Smooth muscle cell (in vitro differentiated cells): ENCODE results near the gene SAMD4A. TPM values are rescaled to one million over a fixed set of nuclear protein-coding genes. Genes with fewer than 3 reads are reported as not detected.

Source experiments
- DNase-seq: peaks from one replicate; lab custom pipeline; 2025; ENCODE audit not compliant: unreplicated experiment; lab: John Stamatoyannopoulos, UW
- H2AFZ ChIP-seq: fragments of 200-600 bp; sonication (generic); 2 replicates; pipeline ENCODE4 v1.6.0; 2016; ENCODE audit warnings: antibody characterized with exemption, low read depth, mild to moderate bottlenecking
- H3F3A ChIP-seq: fragments of 200-600 bp; sonication (generic); 2 replicates; pipeline ENCODE4 v1.6.0; 2017; ENCODE audit warnings: antibody characterized with exemption, low read depth
- H3K27ac ChIP-seq: fragments of 200-600 bp; sonication (generic); 2 replicates; pipeline ENCODE4 v1.5.1; 2016; ENCODE audit warnings: low read depth, mild to moderate bottlenecking
- H3K27me3 ChIP-seq: fragments of 200-600 bp; sonication (generic); 2 replicates; pipeline ENCODE4 v1.6.1; 2016; ENCODE audit warnings: low read depth, mild to moderate bottlenecking
- H3K36me3 ChIP-seq: fragments of 200-600 bp; sonication (generic); 2 replicates; pipeline ENCODE4 v1.5.1; 2016; ENCODE audit warnings: low read depth
- H3K4me1 ChIP-seq: fragments of 200-600 bp; sonication (generic); 2 replicates; pipeline ENCODE4 v1.5.1; 2016; ENCODE audit warnings: low read depth
- H3K4me2 ChIP-seq: fragments of 200-600 bp; sonication (generic); 2 replicates; pipeline ENCODE4 v1.6.0; 2016; ENCODE audit warnings: mild to moderate bottlenecking
- H3K4me3 ChIP-seq: fragments of 200-600 bp; sonication (generic); 2 replicates; pipeline ENCODE4 v1.5.1; 2016; ENCODE audit warnings: mild to moderate bottlenecking
- H3K79me2 ChIP-seq: fragments of 200-600 bp; sonication (generic); 2 replicates; pipeline ENCODE4 v1.6.0; 2016; ENCODE audit warnings: low read depth, mild to moderate bottlenecking
- H3K9ac ChIP-seq: fragments of 200-600 bp; sonication (generic); 2 replicates; pipeline ENCODE4 v1.6.0; 2016; ENCODE audit warnings: low read depth
- H3K9me3 ChIP-seq: fragments of 200-600 bp; sonication (generic); replicated peaks from 2 replicates; pipeline ENCODE4 v1.5.1; 2016; ENCODE audit warnings: low read depth
- H4K20me1 ChIP-seq: fragments of 200-600 bp; sonication (generic); 2 replicates; pipeline ENCODE4 v1.6.0; 2016; ENCODE audit warnings: low read depth
- WGBS: methylation state at CpG from one replicate; pipeline ENCODE4 v1.1.7; 2016; ENCODE audit warnings: low lambda C conversion rate; 5-methylcytosine and 5-hydroxymethylcytosine counted together
- polyA plus RNA-seq: library from polyadenylated mRNA; unstranded; fragments of >200 nt; fragmentation: Nextera tagmentation; extraction: Ambion mirVana; gene quantifications from 2 replicates; pipeline ENCODE4 v1.2.1, GENCODE V29; 2016
- total RNA-seq: library from RNA; depleted of rRNA; stranded (reverse); fragments of >200 nt; gene quantifications from 2 replicates; pipeline ENCODE4 v1.2.3, GENCODE V29; 2014
- TF ChIP-seq, protein P1 (sequence below): fragments of 200-600 bp; sonication (generic); IDR thresholded peaks from 2 replicates; pipeline ENCODE4 v1.5.1; 2017; ENCODE audit warnings: borderline replicate concordance, mild to moderate bottlenecking, antibody characterized with exemption; ENCODE audit not compliant: insufficient read depth, poor library complexity, severe bottlenecking

SAMD4A gene
- total and polyA plus RNA-seq, 2 experiments from 2014 or later, result 9.2 to 36.7 TPM

- DNase-seq, result no peak
- H3K9ac ChIP-seq, result no peak overlapping the region
These were observed 73.6 kb downstream of the SAMD4A start for GRCh38 chr14:54640506-54640905.

GRCh38 chr14:54642121-54642520, 75.2 kb downstream of the SAMD4A start:
- Histone ChIP-seq H3K27ac (peak overlapping the region; percentile 78), H3K4me2 (peak overlapping the region; percentile 35), H3K9me3 (no peaks in the 10 kb centered on the region), H3K4me3 (no peak overlapping the region), H3K79me2 (peaks cover 85% of the 10 kb centered on the region), H3F3A (peaks cover 25% of the 10 kb centered on the region), H3K9ac (no peak overlapping the region), H3K36me3 (no peaks in the 10 kb centered on the region), H4K20me1 (no peaks in the 10 kb centered on the region), H2AFZ (no peak overlapping the region), H3K4me1 (peaks cover 40% of the 10 kb centered on the region), H3K27me3 (no peaks in the 10 kb centered on the region)
- WGBS, result 48% methylated on average over 2 of the region's 2 CpGs
- TF ChIP-seq, protein P1, sequence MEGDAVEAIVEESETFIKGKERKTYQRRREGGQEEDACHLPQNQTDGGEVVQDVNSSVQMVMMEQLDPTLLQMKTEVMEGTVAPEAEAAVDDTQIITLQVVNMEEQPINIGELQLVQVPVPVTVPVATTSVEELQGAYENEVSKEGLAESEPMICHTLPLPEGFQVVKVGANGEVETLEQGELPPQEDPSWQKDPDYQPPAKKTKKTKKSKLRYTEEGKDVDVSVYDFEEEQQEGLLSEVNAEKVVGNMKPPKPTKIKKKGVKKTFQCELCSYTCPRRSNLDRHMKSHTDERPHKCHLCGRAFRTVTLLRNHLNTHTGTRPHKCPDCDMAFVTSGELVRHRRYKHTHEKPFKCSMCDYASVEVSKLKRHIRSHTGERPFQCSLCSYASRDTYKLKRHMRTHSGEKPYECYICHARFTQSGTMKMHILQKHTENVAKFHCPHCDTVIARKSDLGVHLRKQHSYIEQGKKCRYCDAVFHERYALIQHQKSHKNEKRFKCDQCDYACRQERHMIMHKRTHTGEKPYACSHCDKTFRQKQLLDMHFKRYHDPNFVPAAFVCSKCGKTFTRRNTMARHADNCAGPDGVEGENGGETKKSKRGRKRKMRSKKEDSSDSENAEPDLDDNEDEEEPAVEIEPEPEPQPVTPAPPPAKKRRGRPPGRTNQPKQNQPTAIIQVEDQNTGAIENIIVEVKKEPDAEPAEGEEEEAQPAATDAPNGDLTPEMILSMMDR, result no peak
- no peak for DNase-seq

More at GRCh38 chr14:54640506-54640905, 73.6 kb downstream of the SAMD4A start:
- WGBS, result 33% methylated on average over 8 of the region's 8 CpGs
- H3K27ac ChIP-seq, result peak overlapping the region; percentile 94
- H4K20me1 ChIP-seq, result no peaks in the 10 kb centered on the region
- TF ChIP-seq, protein P1, result no peak
- H3K27me3 ChIP-seq, result no peaks in the 10 kb centered on the region
- peaks cover 22% of the 10 kb centered on the region for H3F3A ChIP-seq
- H3K4me2 ChIP-seq, result peak overlapping the region; percentile 58
- peaks cover 40% of the 10 kb centered on the region for H3K4me1 ChIP-seq
- H3K4me3 ChIP-seq, result no peak overlapping the region
- no peaks in the 10 kb centered on the region for H3K9me3 ChIP-seq
- H3K79me2 ChIP-seq, result peaks cover 73% of the 10 kb centered on the region
- no peaks in the 10 kb centered on the region for H3K36me3 ChIP-seq
- no peak overlapping the region for H2AFZ ChIP-seq

GRCh38 chr14:54642801-54643695, 76.1 kb downstream of the SAMD4A start:
- TF ChIP-seq, protein P1, result peak; percentile 25
- H3K27ac ChIP-seq, result peak overlapping the region; percentile 78
- H3K9me3 ChIP-seq, result no peaks in the 10 kb centered on the region
- no peaks in the 10 kb centered on the region for H3K27me3 ChIP-seq
- DNase-seq, result no peak
- H3F3A ChIP-seq, result peaks cover 21% of the 10 kb centered on the region
- no peak overlapping the region for H2AFZ ChIP-seq
- peak overlapping the region; percentile 35 for H3K4me2 ChIP-seq
- H3K4me3 ChIP-seq, result no peak overlapping the region
- peaks cover 40% of the 10 kb centered on the region for H3K4me1 ChIP-seq
- no peaks in the 10 kb centered on the region for H4K20me1 ChIP-seq
- no peaks in the 10 kb centered on the region for H3K36me3 ChIP-seq
- peaks cover 94% of the 10 kb centered on the region for H3K79me2 ChIP-seq
- WGBS, result 39% methylated on average over 9 of the region's 9 CpGs
- H3K9ac ChIP-seq, result no peak overlapping the region
